HCT116 (cell line): ENCODE results near the gene USP24.

Source experiments
- CBX3 ChIP-seq: IDR thresholded peaks from 2 replicates; pipeline ENCODE4 v1.6.1; 2012; ENCODE audit warnings: low read depth
- CTCF ChIP-seq, 3 experiments: fragments of 200-600 bp in 1 of 3; sonication (generic) in 1 of 3; IDR thresholded peaks in 2 of 3; conservative IDR thresholded peaks in 1 of 3; 2 replicates each; pipeline ENCODE4 v1.5.1; 2012 to 2017; ENCODE audit warnings: low read depth in 2 of 3, low read length in 2 of 3, antibody characterized with exemption in 1 of 3, borderline replicate concordance in 1 of 3, control low read depth in 1 of 3, mild to moderate bottlenecking in 1 of 3, mixed read lengths in 1 of 3, mixed run types in 1 of 3, moderate library complexity in 1 of 3; ENCODE audit not compliant: insufficient read depth in 1 of 3
- ELF1 ChIP-seq: IDR thresholded peaks from 2 replicates; pipeline ENCODE4 v1.6.1; 2012; ENCODE audit warnings: low read depth, borderline replicate concordance
- EZH2 ChIP-seq: fragments of 200-600 bp; sonication (generic); IDR thresholded peaks from 2 replicates; pipeline ENCODE4 v1.6.1; 2017; ENCODE audit warnings: antibody characterized with exemption, mixed run types
- MAX ChIP-seq: IDR thresholded peaks from 2 replicates; pipeline ENCODE4 v1.6.1; 2012
- POLR2A ChIP-seq: IDR thresholded peaks from 2 replicates; pipeline ENCODE4 v1.7.0; 2011; ENCODE audit warnings: borderline replicate concordance; ENCODE audit not compliant: insufficient read depth, insufficient read length; ENCODE audit errors: extremely low read depth
- POLR2AphosphoS5 ChIP-seq: IDR thresholded peaks from 2 replicates; pipeline ENCODE4 v1.6.1; 2011; ENCODE audit warnings: mild to moderate bottlenecking, low read depth, low read length, moderate library complexity
- RAD21 ChIP-seq: IDR thresholded peaks from 2 replicates; pipeline ENCODE4 v1.6.1; 2012; ENCODE audit warnings: low read depth, mild to moderate bottlenecking
- REST ChIP-seq: IDR thresholded peaks from 2 replicates; pipeline ENCODE4 v1.6.1; 2012; ENCODE audit warnings: low read depth
- YY1 ChIP-seq: IDR thresholded peaks from 2 replicates; pipeline ENCODE4 v1.6.1; 2011; ENCODE audit warnings: low read length, low read depth, moderate library complexity, mild to moderate bottlenecking; ENCODE audit not compliant: insufficient replicate concordance; ENCODE audit errors: extremely low read depth
- ZNF274 ChIP-seq: fragments of 200-500 bp; sonication (Bioruptor generic); IDR thresholded peaks from 2 replicates; pipeline ENCODE4 v1.6.1; 2014; ENCODE audit warnings: mild to moderate bottlenecking, low read depth, low read length, inconsistent platforms

GRCh38 chr1:55141295-55141893 is 73.8 kb downstream of the USP24 start:
- TF ChIP-seq POLR2A (no peak), RAD21 (no peak), CTCF (IDR thresholded peaks at IDR 0.05 in 2 of 3, conservative IDR thresholded peaks at IDR 0.05 in 1 of 3; ENCODE audit: borderline replicate concordance in 1 of 3, insufficient read depth in 1 of 3, low read depth in 2 of 3, low read length in 2 of 3) (no peak), MAX (no peak), POLR2AphosphoS5 (no peak), YY1 (no peak), ELF1 (no peak), REST (no peak), ZNF274 (no peak), EZH2 (no peak), CBX3 (no peak)
